Keratinocyte (primary cell): Measurements from ENCODE around the gene RUSC2. TPM values are rescaled to one million over a fixed set of nuclear protein-coding genes. Genes with fewer than 3 reads are reported as not detected.

Source experiments
- DNase-seq: peaks from one replicate; pipeline ENCODE4 v3.0.0-alpha.2; 2011; ENCODE audit warnings: low read depth, missing footprints, low spot score
- FAIRE-seq: peaks from 2 replicates; lab custom pipeline; 2011; peaks lifted over from hg19 to GRCh38; lab: Jason Lieb, UNC
- H2AFZ ChIP-seq: 2 replicates; pipeline ENCODE4 v1.6.0; 2012; ENCODE audit warnings: low read length, control low read depth, inconsistent platforms; ENCODE audit not compliant: control insufficient read depth
- H3K27ac ChIP-seq: 2 replicates; pipeline ENCODE4 v1.5.1; 2011; ENCODE audit warnings: low read length; ENCODE audit not compliant: control insufficient read depth, insufficient read depth
- H3K27me3 ChIP-seq: 3 replicates; pipeline ENCODE4 v1.6.0; 2011; ENCODE audit warnings: low read length; ENCODE audit not compliant: control insufficient read depth, insufficient read depth; ENCODE audit errors: extremely low read depth
- H3K36me3 ChIP-seq, 2 experiments: 2 replicates in 1 of 2; 3 replicates in 1 of 2; pipeline ENCODE4 v1.5.1; 2011; ENCODE audit warnings: low read length in 2 of 2, mild to moderate bottlenecking in 1 of 2; ENCODE audit not compliant: control insufficient read depth in 2 of 2, insufficient read depth in 2 of 2; ENCODE audit errors: extremely low read depth in 1 of 2
- H3K4me1 ChIP-seq: 3 replicates; pipeline ENCODE4 v1.5.1; 2011; ENCODE audit warnings: low read length; ENCODE audit not compliant: control insufficient read depth, insufficient read depth; ENCODE audit errors: extremely low read depth
- H3K4me2 ChIP-seq: 3 replicates; pipeline ENCODE4 v1.6.0; 2011; ENCODE audit warnings: low read depth, low read length; ENCODE audit not compliant: control insufficient read depth, insufficient read depth; ENCODE audit errors: extremely low read depth
- H3K4me3 ChIP-seq, 3 experiments: fragments of 200-600 bp in 1 of 3; sonication (generic) in 1 of 3; 2 replicates in 2 of 3; 3 replicates in 1 of 3; pipeline ENCODE4 v1.5.1; 2011 to 2016; ENCODE audit warnings: low read length in 3 of 3, mild to moderate bottlenecking in 3 of 3, control low read depth in 2 of 3, inconsistent platforms in 1 of 3, low read depth in 1 of 3, mixed read lengths in 1 of 3, mixed run types in 1 of 3, moderate library complexity in 1 of 3; ENCODE audit not compliant: control insufficient read depth in 2 of 3, insufficient read depth in 2 of 3; ENCODE audit errors: extremely low read depth in 1 of 3
- H3K79me2 ChIP-seq: 2 replicates; pipeline ENCODE4 v1.6.0; 2012; ENCODE audit warnings: low read length; ENCODE audit not compliant: control insufficient read depth, insufficient read depth
- H3K9ac ChIP-seq: 3 replicates; pipeline ENCODE4 v1.6.0; 2011; ENCODE audit warnings: low read length; ENCODE audit not compliant: control insufficient read depth, insufficient read depth; ENCODE audit errors: extremely low read depth
- H3K9me1 ChIP-seq: 3 replicates; pipeline ENCODE4 v1.6.0; 2011; ENCODE audit warnings: low read length; ENCODE audit not compliant: control insufficient read depth, insufficient read depth; ENCODE audit errors: extremely low read depth
- H3K9me3 ChIP-seq: 2 replicates; pipeline ENCODE4 v1.5.1; 2012; ENCODE audit warnings: low read depth, low read length; ENCODE audit not compliant: control insufficient read depth
- H4K20me1 ChIP-seq: 3 replicates; pipeline ENCODE4 v1.6.0; 2011; ENCODE audit warnings: low read length; ENCODE audit not compliant: control insufficient read depth, insufficient read depth; ENCODE audit errors: extremely low read depth
- EZH2 ChIP-seq: IDR thresholded peaks from one replicate; pipeline ENCODE4 v1.6.1; 2012; ENCODE audit warnings: inconsistent platforms, mild to moderate bottlenecking, low read length, moderate library complexity
- dilution Hi-C: fragments of 300-500 bp; cut with MboI; formaldehyde crosslinking; loops from one replicate; pipeline ENCODE4 v1.7.0; 2020; ENCODE audit warnings: low sequenced_read_pairs; ENCODE audit not compliant: extremely low pct_ligation_motif_present
- polyA plus RNA-seq, 5 experiments: library from polyadenylated mRNA; depleted of rRNA in 3 of 5; stranded (reverse) in 3 of 5; stranded (forward) in 1 of 5; unstranded in 1 of 5; fragments of >200 nt; gene quantifications; 1 replicate in 1 of 5; 2 replicates in 3 of 5; 3 replicates in 1 of 5; pipeline versions ENCODE4 v1.2.1 to v1.2.3, GENCODE V29; 2011 to 2012; ENCODE audit warnings: missing spikeins in 2 of 5, low read depth in 1 of 5, low replicate concordance in 1 of 5
- TF ChIP-seq, protein P1 (sequence below), 3 experiments: IDR thresholded peaks in 1 of 3; conservative IDR thresholded peaks in 1 of 3; optimal IDR thresholded peaks in 1 of 3; 2 replicates in 2 of 3; 3 replicates in 1 of 3; pipeline versions ENCODE3 to v1.5.1; 2011; ENCODE audit warnings: low read length in 3 of 3, mild to moderate bottlenecking in 3 of 3, moderate library complexity in 2 of 3, control low read depth in 1 of 3, inconsistent platforms in 1 of 3; ENCODE audit not compliant: insufficient read depth in 2 of 3; ENCODE audit errors: extremely low read depth in 1 of 3

Gene RUSC2
- polyA plus RNA-seq, 1 donor (not counting 4 experiments of a cell fraction or from before 2014, with no cell fraction given): 4.2 TPM

DNA sequence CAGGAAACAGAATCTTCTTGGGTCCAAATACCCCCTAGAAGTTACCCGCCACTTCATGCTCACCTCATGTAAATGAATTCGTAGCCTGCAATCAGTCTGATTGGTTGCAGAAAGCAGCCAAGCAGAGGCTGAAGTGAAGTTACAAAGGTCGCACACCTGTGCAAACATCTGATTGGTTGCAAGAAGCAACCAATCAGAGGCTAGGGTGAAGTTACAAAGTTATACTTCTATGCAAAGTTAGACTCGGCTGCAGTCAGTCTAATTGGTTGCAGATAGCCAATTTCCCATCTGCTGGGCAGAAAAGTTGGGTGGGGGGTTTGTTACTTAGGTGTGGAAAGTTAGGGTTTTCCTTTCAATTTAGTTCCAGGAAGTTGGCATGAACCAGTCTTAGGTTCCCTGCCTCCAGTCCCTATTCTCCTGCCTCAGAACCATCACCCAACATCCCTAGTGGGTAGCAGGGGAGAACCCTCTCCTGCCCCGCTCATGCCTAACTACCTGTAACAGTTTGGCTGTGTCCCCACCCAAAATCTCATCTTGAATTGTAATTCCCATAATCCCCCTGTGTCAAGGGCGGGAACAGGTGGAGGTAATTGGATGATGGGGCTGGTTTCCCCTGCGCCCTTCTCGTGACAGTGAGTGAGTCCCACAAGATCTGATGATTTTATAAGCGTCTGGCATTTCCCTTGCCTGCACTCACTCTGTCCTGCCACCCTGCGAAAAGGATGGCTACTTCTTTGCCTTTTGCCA lies 1.2 kb upstream of the RUSC2 start:
- H3K4me1 ChIP-seq: peaks cover 19% of the 10 kb centered on the region
- DNase-seq (no peak), FAIRE-seq (no peak)
- H3K9me1 ChIP-seq: no peaks in the 10 kb centered on the region
- dilution Hi-C loops: no loop called here
- H3K9ac ChIP-seq: no peak overlapping the region
- H3K4me2 ChIP-seq: peak overlapping the region; percentile 95
- H3K36me3 ChIP-seq: no peaks in the 10 kb centered on the region
- no peaks in the 10 kb centered on the region for H3K27me3 ChIP-seq
- H3K79me2 ChIP-seq: peaks cover 41% of the 10 kb centered on the region
- TF ChIP-seq, protein P1, sequence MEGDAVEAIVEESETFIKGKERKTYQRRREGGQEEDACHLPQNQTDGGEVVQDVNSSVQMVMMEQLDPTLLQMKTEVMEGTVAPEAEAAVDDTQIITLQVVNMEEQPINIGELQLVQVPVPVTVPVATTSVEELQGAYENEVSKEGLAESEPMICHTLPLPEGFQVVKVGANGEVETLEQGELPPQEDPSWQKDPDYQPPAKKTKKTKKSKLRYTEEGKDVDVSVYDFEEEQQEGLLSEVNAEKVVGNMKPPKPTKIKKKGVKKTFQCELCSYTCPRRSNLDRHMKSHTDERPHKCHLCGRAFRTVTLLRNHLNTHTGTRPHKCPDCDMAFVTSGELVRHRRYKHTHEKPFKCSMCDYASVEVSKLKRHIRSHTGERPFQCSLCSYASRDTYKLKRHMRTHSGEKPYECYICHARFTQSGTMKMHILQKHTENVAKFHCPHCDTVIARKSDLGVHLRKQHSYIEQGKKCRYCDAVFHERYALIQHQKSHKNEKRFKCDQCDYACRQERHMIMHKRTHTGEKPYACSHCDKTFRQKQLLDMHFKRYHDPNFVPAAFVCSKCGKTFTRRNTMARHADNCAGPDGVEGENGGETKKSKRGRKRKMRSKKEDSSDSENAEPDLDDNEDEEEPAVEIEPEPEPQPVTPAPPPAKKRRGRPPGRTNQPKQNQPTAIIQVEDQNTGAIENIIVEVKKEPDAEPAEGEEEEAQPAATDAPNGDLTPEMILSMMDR (optimal IDR thresholded peaks at IDR 0.05 in 1 of 3, IDR thresholded peaks at IDR 0.05 in 1 of 3, conservative IDR thresholded peaks at IDR 0.05 in 1 of 3; ENCODE audit: extremely low read depth in 1 of 3, insufficient read depth in 2 of 3, low read length in 3 of 3): no peak
- no peak for TF ChIP-seq EZH2
- peak overlapping the region; percentile 67 to 81 (median 71) for H3K4me3 ChIP-seq
- peak overlapping the region; percentile 80 for H3K27ac ChIP-seq
- H2AFZ ChIP-seq: peak overlapping the region; percentile 93
- no peaks in the 10 kb centered on the region for H4K20me1 ChIP-seq
- H3K9me3 ChIP-seq: no peaks in the 10 kb centered on the region

DNA sequence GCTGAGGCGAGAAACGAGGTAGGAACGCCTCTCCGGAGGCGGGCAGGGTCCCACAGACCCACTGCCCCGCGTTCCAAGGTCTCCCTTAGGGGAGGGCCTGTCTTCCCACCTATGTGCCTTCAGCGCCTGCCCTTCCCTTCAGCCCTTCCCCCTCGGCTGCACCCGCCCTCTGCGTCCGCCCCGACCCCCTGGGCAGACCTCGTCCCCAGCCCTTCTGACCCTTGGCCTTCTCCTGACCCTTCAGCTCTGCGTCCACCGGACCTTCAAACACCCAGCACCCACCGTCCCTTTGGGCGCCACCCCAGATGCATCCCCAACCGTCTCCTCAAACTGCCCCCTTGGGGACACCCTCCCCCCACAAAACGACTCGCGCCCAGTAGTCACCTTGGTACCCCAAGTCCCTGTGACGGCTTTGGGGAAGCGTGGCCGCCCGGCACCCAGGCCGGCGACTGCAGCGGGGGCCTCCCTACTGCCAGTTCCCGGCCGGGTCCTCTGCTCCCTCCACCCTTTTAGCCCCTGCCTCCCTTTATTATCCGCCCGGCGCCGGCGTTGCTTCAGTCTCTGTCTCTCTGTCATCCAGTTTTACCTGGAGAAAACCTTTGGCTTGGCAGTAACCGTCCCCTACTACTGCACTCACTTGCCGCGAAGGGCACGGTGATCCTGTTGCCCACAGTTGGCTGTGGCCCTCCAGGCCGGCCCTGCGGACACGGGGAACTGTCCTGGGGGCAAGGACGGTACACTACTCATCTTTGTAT lies 421 bp downstream of the RUSC2 start:
- peak overlapping the region; percentile 93 for H2AFZ ChIP-seq
- H3K9ac ChIP-seq: peak overlapping the region; percentile 85
- no peaks in the 10 kb centered on the region for H3K9me3 ChIP-seq
- H3K4me2 ChIP-seq: peak overlapping the region; percentile 95
- no peaks in the 10 kb centered on the region for H3K27me3 ChIP-seq
- H3K79me2 ChIP-seq: peaks cover 51% of the 10 kb centered on the region
- peak overlapping the region; percentile 80 for H3K27ac ChIP-seq
- no peaks in the 10 kb centered on the region for H3K9me1 ChIP-seq
- FAIRE-seq (no peak), DNase-seq (no peak)
- TF ChIP-seq EZH2: no peak
- H4K20me1 ChIP-seq: no peaks in the 10 kb centered on the region
- dilution Hi-C loops: no loop called here
- peaks cover 19% of the 10 kb centered on the region for H3K4me1 ChIP-seq
- H3K36me3 ChIP-seq: no peaks in the 10 kb centered on the region
- H3K4me3 ChIP-seq: peak overlapping the region; percentile 67 to 81 (median 71)
